Central memory CD8-positive, alpha-beta T cell (primary cell): ENCODE data around the gene KIF3A.

Source experiments
- ATAC-seq: fragments of 150-1000 bp; cut with Tn5 transposase; replicated peaks from 2 replicates; pipeline ENCODE4 v1.10.0; 2022; ENCODE audit warnings: mild to moderate bottlenecking, moderate FRiP score, moderate number of reproducible peaks; ENCODE audit not compliant: poor library complexity, severe bottlenecking; ENCODE audit errors: extremely low read depth
- DNase-seq, 2 donors: peaks; one replicate each; pipeline ENCODE4 v3.0.0; 2021; ENCODE audit warnings: low spot score in 2 of 2
- H3K27ac Mint-ChIP-seq: one replicate; pipeline ENCODE4 v1.8.0; 2022; ENCODE audit warnings: low read depth, mild to moderate bottlenecking, moderate library complexity, mixed read lengths
- H3K27me3 Mint-ChIP-seq: one replicate; pipeline ENCODE4 v1.8.0; 2022; ENCODE audit warnings: mixed read lengths
- H3K36me3 Mint-ChIP-seq: one replicate; pipeline ENCODE4 v1.8.0; 2022; ENCODE audit warnings: mild to moderate bottlenecking, moderate library complexity, mixed read lengths; ENCODE audit not compliant: insufficient read depth
- H3K4me1 Mint-ChIP-seq: one replicate; pipeline ENCODE4 v1.8.0; 2022; ENCODE audit warnings: mixed read lengths
- H3K4me3 Mint-ChIP-seq: one replicate; pipeline ENCODE4 v1.8.0; 2022; ENCODE audit warnings: mild to moderate bottlenecking, moderate library complexity, mixed read lengths
- H3K9me3 Mint-ChIP-seq: one replicate; pipeline ENCODE4 v1.8.0; 2022; ENCODE audit warnings: mixed read lengths

Gene KIF3A

GRCh38 chr5:132684491-132684890 is 52.9 kb downstream of the KIF3A start:
- DNase-seq (no peak), ATAC-seq (no peak)
- H3K27me3 Mint-ChIP-seq, result no peaks in the 10 kb centered on the region
- no peak overlapping the region for H3K4me3 Mint-ChIP-seq
- peaks cover 28% of the 10 kb centered on the region for H3K4me1 Mint-ChIP-seq
- no peaks in the 10 kb centered on the region for H3K9me3 Mint-ChIP-seq
- H3K27ac Mint-ChIP-seq, result no peak overlapping the region
- H3K36me3 Mint-ChIP-seq, result peaks cover 10% of the 10 kb centered on the region

DNA sequence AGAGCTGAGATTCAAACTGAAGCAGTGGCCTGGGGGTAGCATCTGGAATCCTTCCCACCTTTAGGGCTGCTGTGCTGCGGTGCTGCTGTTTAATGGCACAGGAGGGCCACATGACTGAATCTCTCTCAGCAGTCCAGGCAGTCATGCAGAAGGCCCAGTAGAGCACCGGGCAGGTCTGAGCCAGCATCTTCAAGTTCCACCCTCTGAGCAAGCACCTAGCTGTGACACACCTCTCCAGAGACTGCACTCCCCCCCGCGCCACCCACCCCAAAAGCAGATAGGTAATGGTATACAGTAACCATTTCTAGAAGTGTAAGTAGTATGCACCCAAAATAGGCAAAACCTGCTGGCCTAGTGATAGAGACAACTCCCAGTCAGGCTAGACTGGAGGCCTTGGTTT is 55.4 kb downstream of the KIF3A start:
- DNase-seq, result no peak
- Mint-ChIP-seq H3K9me3 (no peaks in the 10 kb centered on the region), H3K27me3 (no peaks in the 10 kb centered on the region), H3K36me3 (peaks cover 9% of the 10 kb centered on the region), H3K4me3 (no peak overlapping the region), H3K4me1 (peaks cover 10% of the 10 kb centered on the region), H3K27ac (no peak overlapping the region)
- no peak for ATAC-seq

DNA sequence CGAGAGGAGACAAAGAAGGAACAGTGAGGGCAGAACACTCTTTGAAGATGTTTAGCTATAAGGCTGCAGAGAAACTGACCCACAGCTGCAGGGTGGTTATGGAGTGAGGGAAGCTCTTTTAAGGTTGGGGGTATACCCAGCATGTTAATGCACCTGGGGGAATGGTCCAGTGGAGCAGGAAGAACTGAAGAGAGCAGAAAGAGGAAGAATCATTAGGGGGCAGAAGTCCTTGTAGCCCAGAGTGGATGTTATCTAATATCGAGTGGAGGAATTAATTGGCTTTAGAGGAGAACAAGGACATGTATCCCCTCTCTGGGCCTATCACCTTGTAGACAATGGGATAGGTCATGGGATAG is 55.9 kb downstream of the KIF3A start:
- no peaks in the 10 kb centered on the region for H3K27me3 Mint-ChIP-seq
- ATAC-seq, result no peak

GRCh38 chr5:132680780-132681475 is 56.4 kb downstream of the KIF3A start:
- Mint-ChIP-seq H3K27ac (no peak overlapping the region), H3K27me3 (no peaks in the 10 kb centered on the region), H3K4me1 (peaks cover 21% of the 10 kb centered on the region), H3K9me3 (no peaks in the 10 kb centered on the region), H3K36me3 (peaks cover 9% of the 10 kb centered on the region), H3K4me3 (no peak overlapping the region)
- ATAC-seq, result no peak
- no peak for DNase-seq

More for the DNA sequence above, 55.9 kb downstream of the KIF3A start:
- Mint-ChIP-seq H3K36me3 (peaks cover 9% of the 10 kb centered on the region), H3K27ac (no peak overlapping the region), H3K9me3 (no peaks in the 10 kb centered on the region), H3K4me3 (no peak overlapping the region), H3K4me1 (peaks cover 16% of the 10 kb centered on the region)
- no peak for DNase-seq

DNA sequence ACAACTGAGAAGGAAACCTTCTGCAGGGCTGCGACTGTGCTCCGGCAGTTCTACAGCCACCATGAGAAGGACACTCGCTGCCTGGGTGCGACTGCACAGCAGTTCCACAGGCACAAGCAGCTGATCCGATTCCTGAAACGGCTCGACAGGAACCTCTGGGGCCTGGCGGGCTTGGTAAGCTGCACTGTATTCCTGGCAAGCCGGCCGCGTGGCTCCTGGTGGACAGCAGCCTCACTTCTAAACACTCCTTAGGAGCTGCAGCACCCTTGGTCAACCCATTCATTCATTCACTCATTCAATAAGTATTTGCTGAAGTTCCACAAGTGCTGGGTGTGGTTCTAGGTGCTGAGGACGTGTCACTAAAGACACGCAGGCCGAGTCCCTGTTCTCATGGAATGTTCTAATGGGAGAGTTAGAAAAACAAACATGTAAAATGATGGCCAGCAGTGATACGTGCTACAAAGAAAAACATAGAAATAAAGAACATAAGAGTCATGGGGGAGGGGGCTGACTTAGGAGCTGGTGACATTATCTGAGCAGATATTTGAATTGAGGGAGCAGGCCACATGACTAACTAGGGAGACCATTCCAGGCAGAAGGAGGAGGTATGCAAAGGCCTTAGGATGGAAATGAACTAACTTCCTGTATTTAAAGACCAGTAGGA is 57.5 kb downstream of the KIF3A start:
- H3K4me1 Mint-ChIP-seq, result peaks cover 26% of the 10 kb centered on the region
- H3K27me3 Mint-ChIP-seq, result no peaks in the 10 kb centered on the region
- H3K27ac Mint-ChIP-seq, result no peak overlapping the region
- H3K4me3 Mint-ChIP-seq, result no peak overlapping the region
- no peaks in the 10 kb centered on the region for H3K9me3 Mint-ChIP-seq
- DNase-seq (no peak), ATAC-seq (no peak)
- peaks cover 9% of the 10 kb centered on the region for H3K36me3 Mint-ChIP-seq

- peaks cover 8% of the 10 kb centered on the region for H3K36me3 Mint-ChIP-seq
- peaks cover 27% of the 10 kb centered on the region for H3K4me1 Mint-ChIP-seq
- ATAC-seq (no peak), DNase-seq (no peak)
- H3K4me3 Mint-ChIP-seq, result no peak overlapping the region
- H3K27ac Mint-ChIP-seq, result no peak overlapping the region
- H3K9me3 Mint-ChIP-seq, result no peaks in the 10 kb centered on the region
- H3K27me3 Mint-ChIP-seq, result no peaks in the 10 kb centered on the region
Measured at GRCh38 chr5:132679166-132679565, 58.2 kb downstream of the KIF3A start.

- ATAC-seq, result no peak
- no peak for DNase-seq
- Mint-ChIP-seq H3K27me3 (no peaks in the 10 kb centered on the region), H3K27ac (no peak overlapping the region), H3K4me1 (peaks cover 32% of the 10 kb centered on the region), H3K36me3 (peaks cover 6% of the 10 kb centered on the region), H3K9me3 (no peaks in the 10 kb centered on the region), H3K4me3 (no peak overlapping the region)
Measured at GRCh38 chr5:132678735-132679134, 58.6 kb downstream of the KIF3A start.

DNA sequence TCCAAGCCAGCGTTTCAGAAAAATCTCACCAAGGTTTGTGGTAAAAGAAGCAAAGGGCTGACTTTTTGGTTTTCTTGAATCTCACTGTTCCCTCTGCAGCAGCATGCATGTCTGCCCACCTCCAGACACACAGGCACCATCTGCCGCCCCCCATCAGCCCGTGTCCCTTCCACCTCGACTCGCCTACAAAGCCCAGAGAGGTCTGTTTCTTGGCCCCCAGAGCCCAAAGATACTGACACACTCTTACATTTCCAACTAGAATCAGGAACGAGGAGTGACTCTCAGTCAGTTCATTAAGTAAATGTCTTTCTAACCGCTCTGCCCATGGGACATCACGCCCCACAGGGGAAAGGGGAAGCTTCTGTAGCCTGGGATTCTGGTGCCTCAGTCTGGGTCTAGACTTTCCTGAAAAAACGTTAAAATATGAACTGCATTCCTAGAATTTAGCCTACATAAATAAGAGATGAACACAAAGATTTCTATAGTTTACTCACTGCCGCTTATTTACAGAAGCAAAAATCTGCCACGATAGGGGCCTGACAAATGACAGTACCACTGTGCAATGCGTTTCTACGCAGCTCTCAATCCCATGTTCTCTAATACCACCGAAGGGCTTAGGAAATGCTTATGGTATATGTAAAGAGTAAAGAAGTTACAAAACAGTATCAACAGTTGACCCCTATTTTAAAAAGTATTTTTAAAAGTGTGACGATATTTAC is 59.5 kb downstream of the KIF3A start:
- ATAC-seq, result no peak
- Mint-ChIP-seq H3K4me1 (peaks cover 37% of the 10 kb centered on the region), H3K27me3 (no peaks in the 10 kb centered on the region), H3K4me3 (no peak overlapping the region), H3K9me3 (no peaks in the 10 kb centered on the region), H3K27ac (no peak overlapping the region), H3K36me3 (peaks cover 5% of the 10 kb centered on the region)
- DNase-seq, result no peak

DNA sequence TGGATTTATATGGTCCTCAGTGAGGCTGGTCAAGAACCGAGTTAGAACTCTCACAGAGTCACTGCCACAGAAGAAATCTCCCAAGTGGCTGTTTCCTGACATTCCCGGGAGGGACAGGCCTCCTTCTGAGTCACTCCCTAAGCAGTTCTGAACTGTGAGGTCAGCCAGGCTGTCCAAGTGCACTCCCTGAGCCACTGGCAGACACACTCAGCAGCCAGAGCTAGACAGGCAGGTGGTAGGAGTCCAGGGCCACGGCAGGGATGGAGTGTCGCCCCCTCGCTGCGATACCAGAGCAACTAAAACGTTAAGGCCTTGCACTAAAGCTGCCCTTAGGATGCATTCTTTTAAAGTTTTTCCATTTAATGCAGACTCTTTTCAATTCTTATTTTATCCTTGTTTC is 60.2 kb downstream of the KIF3A start:
- Mint-ChIP-seq H3K36me3 (peaks cover 5% of the 10 kb centered on the region), H3K27ac (no peak overlapping the region), H3K27me3 (no peaks in the 10 kb centered on the region), H3K4me3 (no peak overlapping the region), H3K9me3 (no peaks in the 10 kb centered on the region), H3K4me1 (peaks cover 37% of the 10 kb centered on the region)
- DNase-seq, result no peak
- no peak for ATAC-seq

GRCh38 chr5:132675936-132676689 is 61.2 kb downstream of the KIF3A start:
- DNase-seq (no peak), ATAC-seq (no peak)
- H3K4me3 Mint-ChIP-seq, result peak overlapping the region; percentile 60
- H3K9me3 Mint-ChIP-seq, result no peaks in the 10 kb centered on the region
- peak overlapping the region; percentile 6 for H3K27ac Mint-ChIP-seq
- peaks cover 2% of the 10 kb centered on the region for H3K36me3 Mint-ChIP-seq
- H3K4me1 Mint-ChIP-seq, result peaks cover 37% of the 10 kb centered on the region
- H3K27me3 Mint-ChIP-seq, result no peaks in the 10 kb centered on the region

DNA sequence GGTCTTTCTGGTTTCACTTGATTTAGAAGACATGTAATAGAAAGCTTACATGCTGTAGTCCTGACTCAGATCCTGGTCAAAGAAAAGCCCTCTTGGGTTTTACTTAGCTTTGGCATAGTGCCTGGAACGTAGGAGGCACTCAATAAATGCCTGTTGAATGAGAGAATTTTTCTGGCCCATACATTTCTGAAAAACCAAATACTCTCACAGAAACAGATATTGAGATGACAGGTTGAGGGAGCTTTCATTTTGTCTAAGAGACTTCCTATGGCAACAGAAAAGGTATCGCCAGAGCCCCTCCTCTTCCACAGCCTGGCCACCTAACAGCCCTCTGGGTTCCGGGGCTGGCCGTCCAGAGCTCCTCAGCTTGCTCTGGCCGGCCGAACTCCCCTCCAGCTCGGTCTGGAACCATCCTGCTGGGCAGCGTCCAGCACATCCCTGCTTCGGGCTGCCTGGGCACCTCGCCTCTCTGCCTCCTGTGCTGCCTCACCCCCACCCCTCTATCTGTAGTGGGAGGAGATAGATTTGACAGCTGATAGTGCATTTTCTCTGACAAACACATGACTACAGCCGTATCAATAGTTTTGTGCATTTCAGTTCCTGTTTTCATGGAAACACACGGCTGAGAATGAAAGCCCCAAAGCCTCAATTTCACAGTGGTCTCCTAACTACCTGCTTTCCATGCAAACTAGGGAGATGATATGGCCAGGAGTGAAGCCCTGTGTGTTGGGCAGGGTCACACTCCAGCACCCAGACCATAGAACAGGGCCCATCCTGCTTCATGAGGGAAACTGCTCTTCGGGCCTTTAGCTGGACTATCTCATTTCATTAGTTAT is 62.5 kb downstream of the KIF3A start:
- H3K36me3 Mint-ChIP-seq, result peaks cover 2% of the 10 kb centered on the region
- H3K4me1 Mint-ChIP-seq, result peaks cover 37% of the 10 kb centered on the region
- H3K27me3 Mint-ChIP-seq, result no peaks in the 10 kb centered on the region
- H3K4me3 Mint-ChIP-seq, result peak overlapping the region; percentile 60
- H3K9me3 Mint-ChIP-seq, result no peaks in the 10 kb centered on the region
- DNase-seq (no peak), ATAC-seq (peak; percentile 64)
- H3K27ac Mint-ChIP-seq, result peak overlapping the region; percentile 6
